Activated naive CD4-positive, alpha-beta T cell treated with Interleukin-2 at 50 U/mL for 16 hours (primary cell): Measurements from ENCODE around the gene TBC1D3K.
"Not testable (repeated sequence)": the region's sequence is repeated elsewhere in the genome, so short reads cannot be mapped to it uniquely, and the experiment has no call there.

Experiments
- DNase-seq: peaks from one replicate; pipeline ENCODE4 v3.0.0-alpha.2; 2020

Gene TBC1D3K

DNA sequence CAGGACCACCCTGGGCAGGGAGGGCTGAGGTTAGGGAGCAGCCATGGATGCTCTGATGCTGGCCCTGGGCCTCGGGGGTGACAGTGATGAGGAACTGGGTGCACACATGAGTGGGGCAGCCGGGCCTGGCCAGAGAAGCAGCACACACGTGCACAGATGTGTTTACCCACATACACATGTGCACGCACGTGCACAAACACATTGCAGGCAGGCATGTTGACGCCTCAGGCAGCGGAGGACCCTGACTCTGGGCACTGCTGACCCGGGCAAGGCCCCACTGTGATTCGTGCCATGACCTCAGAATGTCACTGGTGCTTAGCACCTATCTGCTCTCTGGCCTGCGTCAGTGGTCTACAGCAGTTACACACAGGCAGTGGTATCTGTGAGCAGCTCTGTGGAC, at the start of gene TBC1D3K:
Gene TBC1D3K (plus strand): TSS at position 301 of the 400 bp plus-strand sequence. CDS start 1,585 bp downstream, outside the sequence.
- DNase-seq: not testable (repeated sequence)

DNA sequence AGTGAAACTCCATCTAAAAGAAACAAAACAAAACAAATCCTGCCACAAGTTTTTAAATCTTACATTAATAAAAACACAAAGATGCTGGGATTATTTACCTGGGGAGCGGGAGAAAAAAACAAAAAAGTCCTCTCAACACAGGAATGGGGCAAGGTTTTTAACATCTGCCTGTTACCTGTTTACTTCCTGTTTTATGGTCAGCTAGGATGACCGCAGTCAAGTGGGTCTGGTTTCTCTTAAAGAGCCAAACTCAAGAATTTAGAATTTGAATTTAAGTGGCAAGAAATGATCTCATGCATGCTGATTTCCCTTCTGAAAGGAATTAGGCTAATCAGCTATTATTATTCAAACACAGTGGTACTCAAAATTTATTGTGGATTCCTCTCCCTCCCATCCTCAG, 39.7 kb upstream of the TBC1D3K start:
- DNase-seq: no peak

DNA sequence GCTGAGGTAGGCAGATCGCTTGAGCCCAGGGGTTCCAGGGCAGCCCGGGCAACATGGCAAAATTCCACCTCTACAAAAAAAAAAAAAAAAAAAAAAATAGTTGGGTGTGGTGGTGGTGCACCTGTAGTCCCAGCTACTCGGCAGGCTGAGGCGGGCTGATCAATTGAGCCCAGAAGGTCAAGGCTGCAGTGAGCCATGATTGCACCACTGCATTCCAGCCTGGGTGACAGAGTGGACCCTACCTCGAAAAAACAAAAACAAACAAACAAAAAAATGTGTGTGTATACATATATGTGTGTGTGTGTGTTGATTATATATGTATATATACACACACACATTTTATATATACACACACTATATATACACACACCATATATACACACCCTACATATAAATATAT, 39.1 kb upstream of the TBC1D3K start:
- DNase-seq: no peak

DNA sequence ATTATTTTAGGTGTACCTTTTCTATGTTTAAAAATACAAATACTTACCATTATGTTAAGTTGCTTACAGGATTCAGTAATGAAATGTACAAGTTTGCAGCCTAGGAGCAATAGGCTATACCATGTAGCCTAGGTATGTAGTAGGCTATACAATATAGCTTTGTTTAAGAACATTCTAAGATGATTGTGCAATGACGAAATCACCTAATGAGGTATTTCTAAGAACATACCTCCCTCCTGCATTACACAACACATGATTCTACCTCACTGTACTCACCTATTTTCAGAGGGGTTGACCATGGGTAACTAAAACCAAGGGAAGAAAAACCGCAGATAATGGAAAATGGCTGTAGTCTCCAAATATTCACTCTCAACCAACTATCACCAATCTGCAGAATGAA, 35.3 kb upstream of the TBC1D3K start:
- DNase-seq: no peak

DNA sequence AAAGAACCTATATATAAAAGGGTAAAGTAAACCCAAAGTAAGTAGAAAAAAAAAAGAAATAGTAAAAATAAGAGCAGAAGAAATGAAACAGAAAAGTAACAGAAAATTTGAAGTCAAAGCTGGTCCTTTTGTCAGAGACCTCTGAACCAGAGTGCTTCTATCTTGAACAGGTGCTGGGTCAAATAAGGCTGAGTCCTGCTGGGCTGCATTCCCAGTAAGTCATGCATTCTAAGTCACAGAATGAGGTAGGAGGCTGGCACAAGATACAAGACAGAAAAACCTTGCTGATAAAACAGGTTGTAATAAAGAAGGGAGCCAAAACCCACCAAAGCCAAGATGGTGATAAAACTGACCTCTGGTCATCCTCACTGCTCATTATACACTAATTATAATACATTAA, 27.3 kb upstream of the TBC1D3K start:
- not testable (repeated sequence) for DNase-seq
